ENCODE results near the gene IRAK3.

DNA sequence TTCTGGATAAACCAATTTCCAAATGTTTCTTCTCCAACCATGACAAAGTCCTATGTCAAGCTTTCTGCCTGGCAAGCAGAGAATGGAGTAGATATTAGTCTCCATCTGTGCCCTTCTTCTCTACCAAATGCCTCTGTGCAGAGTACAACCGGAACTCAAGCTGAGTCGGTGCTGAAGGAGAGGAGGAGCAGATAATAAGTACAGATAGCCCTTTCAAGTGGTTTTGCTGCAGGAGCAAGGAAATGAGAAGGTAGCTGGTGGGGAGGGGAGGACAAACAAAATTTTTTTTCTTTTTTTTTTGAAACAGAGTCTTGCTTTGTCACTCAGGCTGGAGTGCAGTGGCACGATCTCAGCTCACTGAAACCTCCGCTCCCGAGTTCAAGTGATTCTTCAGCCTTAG is 99.1 kb downstream of the IRAK3 start:
- TF ChIP-seq, protein P1, sequence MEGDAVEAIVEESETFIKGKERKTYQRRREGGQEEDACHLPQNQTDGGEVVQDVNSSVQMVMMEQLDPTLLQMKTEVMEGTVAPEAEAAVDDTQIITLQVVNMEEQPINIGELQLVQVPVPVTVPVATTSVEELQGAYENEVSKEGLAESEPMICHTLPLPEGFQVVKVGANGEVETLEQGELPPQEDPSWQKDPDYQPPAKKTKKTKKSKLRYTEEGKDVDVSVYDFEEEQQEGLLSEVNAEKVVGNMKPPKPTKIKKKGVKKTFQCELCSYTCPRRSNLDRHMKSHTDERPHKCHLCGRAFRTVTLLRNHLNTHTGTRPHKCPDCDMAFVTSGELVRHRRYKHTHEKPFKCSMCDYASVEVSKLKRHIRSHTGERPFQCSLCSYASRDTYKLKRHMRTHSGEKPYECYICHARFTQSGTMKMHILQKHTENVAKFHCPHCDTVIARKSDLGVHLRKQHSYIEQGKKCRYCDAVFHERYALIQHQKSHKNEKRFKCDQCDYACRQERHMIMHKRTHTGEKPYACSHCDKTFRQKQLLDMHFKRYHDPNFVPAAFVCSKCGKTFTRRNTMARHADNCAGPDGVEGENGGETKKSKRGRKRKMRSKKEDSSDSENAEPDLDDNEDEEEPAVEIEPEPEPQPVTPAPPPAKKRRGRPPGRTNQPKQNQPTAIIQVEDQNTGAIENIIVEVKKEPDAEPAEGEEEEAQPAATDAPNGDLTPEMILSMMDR (IDR thresholded peaks at IDR 0.05), result no peak
- no peak for TF ChIP-seq POLR2A (IDR thresholded peaks at IDR 0.05)
